Measurements from ENCODE around the gene SLC49A4.

Gene SLC49A4

GRCh38 chr3:122898298-122898697, 103.4 kb downstream of the SLC49A4 start:
- in situ Hi-C loops (cut with HindIII; ENCODE audit: low sequenced_read_pairs) = no loop called here

GRCh38 chr3:122902326-122902725, 107.5 kb downstream of the SLC49A4 start:
- in situ Hi-C loops (cut with HindIII; ENCODE audit: low sequenced_read_pairs) = loop anchor here (25.0 kb wide), 1 partner anchor 90 kb away; no protein-coding TSS in a partner anchor

- in situ Hi-C loops (cut with HindIII; ENCODE audit: low sequenced_read_pairs) = loop anchor here (25.0 kb wide), 1 partner anchor 91 kb away; no protein-coding TSS in a partner anchor
Measured at GRCh38 chr3:122903171-122903570, 108.3 kb downstream of the SLC49A4 start.

- in situ Hi-C loops (cut with HindIII; ENCODE audit: low sequenced_read_pairs) = loop anchor here (25.0 kb wide), 1 partner anchor 95 kb away; no protein-coding TSS in a partner anchor
Measured at GRCh38 chr3:122907471-122907870, 112.6 kb downstream of the SLC49A4 start.

- in situ Hi-C loops (cut with HindIII; ENCODE audit: low sequenced_read_pairs) = loop anchor here (25.0 kb wide), 1 partner anchor 96 kb away; no protein-coding TSS in a partner anchor
Measured at GRCh38 chr3:122908251-122908650, 113.4 kb downstream of the SLC49A4 start.

- in situ Hi-C loops (cut with HindIII; ENCODE audit: low sequenced_read_pairs) = loop anchor here (25.0 kb wide), 1 partner anchor 100 kb away; no protein-coding TSS in a partner anchor
Measured at GRCh38 chr3:122911901-122912300, 117.0 kb downstream of the SLC49A4 start.

GRCh38 chr3:122912772-122913538, 118.1 kb downstream of the SLC49A4 start:
- in situ Hi-C loops (cut with HindIII; ENCODE audit: low sequenced_read_pairs) = loop anchor here (25.0 kb wide), 1 partner anchor 101 kb away; no protein-coding TSS in a partner anchor

- in situ Hi-C loops (cut with HindIII; ENCODE audit: low sequenced_read_pairs) = loop anchor here (25.0 kb wide), 1 partner anchor 101 kb away; no protein-coding TSS in a partner anchor
Measured at GRCh38 chr3:122913539-122914100, 118.8 kb downstream of the SLC49A4 start.

- in situ Hi-C loops (cut with HindIII; ENCODE audit: low sequenced_read_pairs) = loop anchor here (25.0 kb wide), 1 partner anchor 103 kb away; no protein-coding TSS in a partner anchor
Measured at GRCh38 chr3:122915300-122916055, 120.6 kb downstream of the SLC49A4 start.

GRCh38 chr3:122916084-122916483, 121.2 kb downstream of the SLC49A4 start:
- in situ Hi-C loops (cut with HindIII; ENCODE audit: low sequenced_read_pairs) = loop anchor here (25.0 kb wide), 1 partner anchor 104 kb away; no protein-coding TSS in a partner anchor

GRCh38 chr3:122916580-122916979, 121.7 kb downstream of the SLC49A4 start:
- in situ Hi-C loops (cut with HindIII; ENCODE audit: low sequenced_read_pairs) = loop anchor here (25.0 kb wide), 1 partner anchor 104 kb away; no protein-coding TSS in a partner anchor

GRCh38 chr3:122917412-122917811, 122.5 kb downstream of the SLC49A4 start:
- in situ Hi-C loops (cut with HindIII; ENCODE audit: low sequenced_read_pairs) = loop anchor here (25.0 kb wide), 1 partner anchor 105 kb away; no protein-coding TSS in a partner anchor

- in situ Hi-C loops (cut with HindIII; ENCODE audit: low sequenced_read_pairs) = loop anchor here (25.0 kb wide), 1 partner anchor 106 kb away; no protein-coding TSS in a partner anchor
Measured at GRCh38 chr3:122918576-122919290, 123.9 kb downstream of the SLC49A4 start.

- in situ Hi-C loops (cut with HindIII; ENCODE audit: low sequenced_read_pairs) = loop anchor here (25.0 kb wide), 1 partner anchor 107 kb away; no protein-coding TSS in a partner anchor
Measured at GRCh38 chr3:122919291-122919610, 124.4 kb downstream of the SLC49A4 start.

GRCh38 chr3:122920986-122921385, 126.1 kb downstream of the SLC49A4 start:
- in situ Hi-C loops (cut with HindIII; ENCODE audit: low sequenced_read_pairs) = loop anchor here (25.0 kb wide), 1 partner anchor 109 kb away; no protein-coding TSS in a partner anchor

GRCh38 chr3:122921791-122922651, 127.2 kb downstream of the SLC49A4 start:
- in situ Hi-C loops (cut with HindIII; ENCODE audit: low sequenced_read_pairs) = loop anchor here (25.0 kb wide), 1 partner anchor 110 kb away; no protein-coding TSS in a partner anchor

GRCh38 chr3:122923611-122924010, 128.7 kb downstream of the SLC49A4 start:
- in situ Hi-C loops (cut with HindIII; ENCODE audit: low sequenced_read_pairs) = loop anchor here (25.0 kb wide), 1 partner anchor 111 kb away; no protein-coding TSS in a partner anchor

- in situ Hi-C loops (cut with HindIII; ENCODE audit: low sequenced_read_pairs) = loop anchor here (25.0 kb wide), 1 partner anchor 112 kb away; no protein-coding TSS in a partner anchor
Measured at GRCh38 chr3:122924056-122924455, 129.2 kb downstream of the SLC49A4 start.

GRCh38 chr3:122925756-122926155, 130.9 kb downstream of the SLC49A4 start:
- in situ Hi-C loops (cut with HindIII; ENCODE audit: low sequenced_read_pairs) = no loop called here

Measured in DLD1 (cell line).